Transverse colon (tissue), 4 donors: ENCODE data around the gene CEPT1. TPM values are rescaled to one million over a fixed set of nuclear protein-coding genes. Genes with fewer than 3 reads are reported as not detected.

Source experiments
- DNase-seq: peaks from one replicate; pipeline ENCODE4 v3.0.0-alpha.2; 2019
- H3K27ac ChIP-seq, 4 donors: fragments of 200-600 bp; sonication (generic); 2 replicates each; pipeline ENCODE4 v1.5.1; 2016 to 2018; ENCODE audit warnings: inconsistent platforms in 4 of 4
- H3K27me3 ChIP-seq: fragments of 200-600 bp; sonication (generic); 2 replicates; pipeline ENCODE4 v1.5.1; 2017; ENCODE audit warnings: inconsistent platforms
- H3K36me3 ChIP-seq, 4 donors: fragments of 200-600 bp; sonication (generic); 2 replicates each; pipeline ENCODE4 v1.5.1; 2017 to 2019; ENCODE audit warnings: inconsistent platforms in 4 of 4
- H3K4me1 ChIP-seq, 4 donors: fragments of 200-600 bp; sonication (generic); 2 replicates each; pipeline ENCODE4 v1.5.1; 2017 to 2020; ENCODE audit warnings: inconsistent platforms in 4 of 4
- H3K4me3 ChIP-seq, 4 donors: fragments of 200-600 bp; sonication (generic); 1 replicate in 1 of 4; 2 replicates in 3 of 4; pipeline versions ENCODE4 v1.5.1 to v1.6.1; 2017 to 2019; ENCODE audit warnings: inconsistent platforms in 4 of 4
- H3K9me3 ChIP-seq, 2 donors: fragments of 200-600 bp; sonication (generic); 2 replicates each; pipeline ENCODE4 v1.5.1; 2017 to 2019; ENCODE audit warnings: inconsistent platforms in 2 of 2
- EP300 ChIP-seq: sonication (generic); formaldehyde crosslinking; IDR thresholded peaks from one replicate; pipeline ENCODE4 v1.6.1; 2017; ENCODE audit warnings: antibody characterized with exemption, low read depth
- POLR2A ChIP-seq: fragments of 450-650 bp; IDR thresholded peaks from one replicate; pipeline ENCODE4 v1.6.1; 2016; ENCODE audit warnings: antibody characterized with exemption, mild to moderate bottlenecking, moderate library complexity
- POLR2AphosphoS5 ChIP-seq, 3 donors: sonication (generic); formaldehyde crosslinking; IDR thresholded peaks; one replicate each; pipeline ENCODE4 v1.6.1; 2016; ENCODE audit warnings: antibody characterized with exemption in 3 of 3
- WGBS, 2 donors: methylation state at CpG; one replicate each; pipeline ENCODE4 v1.1.5; 2018; ENCODE audit warnings: low coverage in 1 of 2; 5-methylcytosine and 5-hydroxymethylcytosine counted together
- in situ Hi-C, 4 donors: fragments of 200-750 bp; cut with MboI; loops; one replicate each; pipeline versions ENCODE4 v1.15.0 to v1.15.1; 2017; ENCODE audit warnings: low sequenced_read_pairs in 3 of 4, low pct_ligation_motif_present in 1 of 4, low pct_unique_long_range_greater_than_20kb in 1 of 4
- intact Hi-C: fragments of 100-400 bp; cut with DNase I; formaldehyde crosslinking; loops from one replicate; pipeline ENCODE4 v1.15.1; 2023; ENCODE audit warnings: low total_unique reads
- small RNA-seq, 4 donors: library from RNA; depleted of rRNA; stranded (forward); fragments of <200 nt; gene quantifications; one replicate each; pipeline ENCODE3, GENCODE V24; 2016
- total RNA-seq, 4 donors: library from RNA; depleted of rRNA; stranded (reverse); fragments of >200 nt; gene quantifications; one replicate each; pipeline ENCODE4 v1.1.0, GENCODE V29; 2016
- TF ChIP-seq, protein P1 (sequence below), 5 experiments: fragments of 200-600 bp in 3 of 5; fragments of 450-650 bp in 2 of 5; sonication (generic) in 3 of 5; IDR thresholded peaks; 1 replicate in 2 of 5; 2 replicates in 3 of 5; pipeline ENCODE4 v1.5.1; 2016 to 2017; ENCODE audit warnings: antibody characterized with exemption in 5 of 5, inconsistent platforms in 3 of 5, mild to moderate bottlenecking in 2 of 5, moderate library complexity in 1 of 5

Gene CEPT1
- total RNA-seq, 4 donors from 2014 or later = 11.2 to 55.6 (median 26.9) TPM

DNA sequence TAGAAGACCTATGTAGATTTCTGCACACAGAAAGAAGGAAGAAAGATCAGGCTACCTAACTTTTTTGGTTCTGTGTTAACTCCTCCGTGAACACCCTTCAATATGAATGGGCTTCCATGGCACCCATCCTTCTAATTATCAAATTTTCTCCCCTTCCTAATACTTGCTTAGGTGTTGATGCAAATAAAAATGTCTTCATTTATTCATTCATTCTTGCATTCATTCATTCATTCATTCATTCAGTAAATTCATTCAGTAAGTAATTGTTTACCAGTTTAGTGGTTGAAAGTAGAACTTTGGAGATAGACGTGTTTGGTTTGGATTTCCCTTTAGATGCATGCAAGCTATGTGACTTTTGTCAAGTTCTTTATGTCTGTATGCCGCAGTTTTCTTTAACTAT is 92.1 kb downstream of the CEPT1 start:
- in situ Hi-C loops = loop anchor here in 1 of 4 donors (25.0 kb wide), 1 partner anchor 555 kb away; no protein-coding TSS in a partner anchor
- Histone ChIP-seq H3K4me1 (peaks cover 0 to 11% (median 0%) of the 10 kb centered on the region in 4 donors), H3K9me3 (no peaks in the 10 kb centered on the region), H3K27me3 (no peaks in the 10 kb centered on the region), H3K27ac (no peak overlapping the region), H3K4me3 (no peak overlapping the region), H3K36me3 (no peaks in the 10 kb centered on the region)
- no peak for DNase-seq
- intact Hi-C loops = no loop called here
- TF ChIP-seq EP300 = no peak
- TF ChIP-seq, protein P1, sequence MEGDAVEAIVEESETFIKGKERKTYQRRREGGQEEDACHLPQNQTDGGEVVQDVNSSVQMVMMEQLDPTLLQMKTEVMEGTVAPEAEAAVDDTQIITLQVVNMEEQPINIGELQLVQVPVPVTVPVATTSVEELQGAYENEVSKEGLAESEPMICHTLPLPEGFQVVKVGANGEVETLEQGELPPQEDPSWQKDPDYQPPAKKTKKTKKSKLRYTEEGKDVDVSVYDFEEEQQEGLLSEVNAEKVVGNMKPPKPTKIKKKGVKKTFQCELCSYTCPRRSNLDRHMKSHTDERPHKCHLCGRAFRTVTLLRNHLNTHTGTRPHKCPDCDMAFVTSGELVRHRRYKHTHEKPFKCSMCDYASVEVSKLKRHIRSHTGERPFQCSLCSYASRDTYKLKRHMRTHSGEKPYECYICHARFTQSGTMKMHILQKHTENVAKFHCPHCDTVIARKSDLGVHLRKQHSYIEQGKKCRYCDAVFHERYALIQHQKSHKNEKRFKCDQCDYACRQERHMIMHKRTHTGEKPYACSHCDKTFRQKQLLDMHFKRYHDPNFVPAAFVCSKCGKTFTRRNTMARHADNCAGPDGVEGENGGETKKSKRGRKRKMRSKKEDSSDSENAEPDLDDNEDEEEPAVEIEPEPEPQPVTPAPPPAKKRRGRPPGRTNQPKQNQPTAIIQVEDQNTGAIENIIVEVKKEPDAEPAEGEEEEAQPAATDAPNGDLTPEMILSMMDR (IDR thresholded peaks at IDR 0.05) = no peak
- no peak for TF ChIP-seq POLR2A
- TF ChIP-seq POLR2AphosphoS5 (IDR thresholded peaks at IDR 0.05) = no peak
- 87 to 91% methylated on average over 3 of the region's 3 CpGs for WGBS, 2 donors

DNA sequence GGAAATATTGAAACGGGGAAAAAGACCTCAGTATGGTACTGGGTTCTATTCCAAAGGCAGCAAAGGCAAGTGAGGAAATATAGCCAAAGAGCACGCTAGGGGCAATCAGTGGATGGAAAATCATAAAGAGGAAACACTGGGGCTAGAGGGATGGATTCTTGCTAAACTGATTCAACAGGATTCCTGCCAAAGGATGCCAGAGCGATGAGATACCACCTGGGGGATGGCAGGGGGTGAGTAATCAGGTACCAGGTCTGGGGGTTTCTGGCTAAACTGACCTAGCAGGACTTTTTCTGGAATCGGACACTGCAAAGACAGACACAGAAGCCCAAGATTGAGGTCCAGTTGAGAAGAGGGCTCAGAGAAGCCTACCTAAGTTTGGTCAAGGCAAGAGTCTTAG is 94.2 kb downstream of the CEPT1 start:
- in situ Hi-C loops = loop anchor here in 1 of 4 donors (25.0 kb wide), 1 partner anchor 553 kb away; no protein-coding TSS in a partner anchor
- no peak for DNase-seq
- 82 to 85% methylated on average over 4 of the region's 4 CpGs for WGBS, 2 donors
- no peaks in the 10 kb centered on the region for H3K36me3 ChIP-seq
- no peaks in the 10 kb centered on the region for H3K9me3 ChIP-seq
- intact Hi-C loops = no loop called here
- H3K4me3 ChIP-seq = no peak overlapping the region
- no peaks in the 10 kb centered on the region for H3K4me1 ChIP-seq
- TF ChIP-seq, protein P1 (IDR thresholded peaks at IDR 0.05) = no peak
- no peak for TF ChIP-seq POLR2A
- TF ChIP-seq POLR2AphosphoS5 (IDR thresholded peaks at IDR 0.05) = no peak
- no peak for TF ChIP-seq EP300
- no peak overlapping the region for H3K27ac ChIP-seq
- H3K27me3 ChIP-seq = no peaks in the 10 kb centered on the region

Small RNAs within 50 kb of the gene (small RNA-seq; reads per million reads assigned to genes)
- gene AL355816.1 = 0 reads per million in 4 donors

Other genes with a start within 250 kb of the CEPT1 start
- 10 to 100 TPM in 1 of 4 donors, 1 to 10 TPM in 2, under 1 TPM in 1; 0.20 to 10.1 (median 7.6) TPM for gene LRIF1, start 176.3 kb upstream of the CEPT1 start, total RNA-seq
- gene DRAM2, start 130 bp upstream of the CEPT1 start, total RNA-seq = 100 to 1,000 TPM in 1 of 4 donors, 10 to 100 TPM in 3; 36.2 to 116 (median 81.7) TPM
- 10 to 100 TPM; 43.4 to 61.0 (median 50.7) TPM for gene DENND2D, start 60.4 kb downstream of the CEPT1 start, total RNA-seq
- 1 to 10 TPM in 1 of 4 donors, under 1 TPM in 1, not detected in 2; 0.82 to 2.7 TPM for gene CHI3L2, start 87.5 kb downstream of the CEPT1 start, total RNA-seq
- gene CHIA, start 150.6 kb downstream of the CEPT1 start, total RNA-seq = not detected